GM21360 (cell line): ENCODE results near the gene FOLR1.

Experiments
- ATAC-seq: cut with Tn5 transposase; IDR thresholded peaks from one replicate; pipeline ENCODE4 v1.9.1; 2021; ENCODE audit warnings: mild to moderate bottlenecking, moderate library complexity; ENCODE audit not compliant: unreplicated experiment

Gene FOLR1

GRCh38 chr11:72245263-72245816, 53.4 kb downstream of the FOLR1 start:
- no peak for ATAC-seq
